Mesenchymal stem cell (in vitro differentiated cells and primary cell): Measurements from ENCODE around the gene ARMC3.
A peak's percentile ranks its signal among the peaks of the same experiment; 100 is the strongest.

Experiments used
- DNase-seq: peaks from one replicate; pipeline ENCODE4 v3.0.0-alpha.2; 2013
- H2AFZ ChIP-seq: one replicate; pipeline ENCODE4 v1.6.1; 2013; ENCODE audit warnings: low read depth, mild to moderate bottlenecking, control low read depth, inconsistent platforms, low read length, moderate library complexity
- H2AK5ac ChIP-seq: 2 replicates; pipeline ENCODE4 v1.6.1; 2013; ENCODE audit warnings: low read length, moderate library complexity, mild to moderate bottlenecking, inconsistent platforms; ENCODE audit not compliant: severe bottlenecking
- H2BK120ac ChIP-seq: one replicate; pipeline ENCODE4 v1.6.1; 2013; ENCODE audit warnings: low read depth, mild to moderate bottlenecking, inconsistent platforms, low read length, moderate library complexity
- H2BK12ac ChIP-seq, 2 experiments: one replicate each; pipeline ENCODE4 v1.6.1; 2013; ENCODE audit warnings: inconsistent platforms in 2 of 2, low read length in 2 of 2, mild to moderate bottlenecking in 2 of 2, moderate library complexity in 2 of 2, control low read depth in 1 of 2
- H2BK15ac ChIP-seq: one replicate; pipeline ENCODE4 v1.6.1; 2013; ENCODE audit warnings: mild to moderate bottlenecking, low read depth, inconsistent platforms; ENCODE audit not compliant: poor library complexity, severe bottlenecking
- H2BK5ac ChIP-seq: 2 replicates; pipeline ENCODE4 v1.6.1; 2013; ENCODE audit warnings: low read depth, mild to moderate bottlenecking, low read length, control low read depth, inconsistent platforms; ENCODE audit not compliant: poor library complexity, severe bottlenecking
- H3K14ac ChIP-seq, 2 experiments: one replicate each; pipeline ENCODE4 v1.6.1; 2013; ENCODE audit warnings: inconsistent platforms in 2 of 2, low read length in 2 of 2, control low read depth in 1 of 2, mild to moderate bottlenecking in 1 of 2, moderate library complexity in 1 of 2
- H3K18ac ChIP-seq, 2 experiments: one replicate each; pipeline ENCODE4 v1.6.1; 2013; ENCODE audit warnings: inconsistent platforms in 2 of 2, low read length in 2 of 2, control low read depth in 1 of 2, low read depth in 1 of 2, mild to moderate bottlenecking in 1 of 2
- H3K23ac ChIP-seq, 2 experiments: one replicate each; pipeline ENCODE4 v1.6.1; 2013; ENCODE audit warnings: inconsistent platforms in 2 of 2, low read length in 2 of 2, mild to moderate bottlenecking in 2 of 2, moderate library complexity in 2 of 2, control low read depth in 1 of 2
- H3K27ac ChIP-seq: 2 replicates; pipeline ENCODE4 v1.5.1; 2013; ENCODE audit warnings: mild to moderate bottlenecking, moderate library complexity, low read length, control low read depth, inconsistent platforms; ENCODE audit not compliant: poor library complexity, severe bottlenecking
- H3K27me3 ChIP-seq, 2 experiments: 2 replicates each; pipeline versions ENCODE4 v1.6.1 to v1.7.0; 2013; ENCODE audit warnings: low read length in 2 of 2, mild to moderate bottlenecking in 2 of 2, moderate library complexity in 2 of 2, control low read depth in 1 of 2, inconsistent platforms in 1 of 2; ENCODE audit not compliant: control insufficient read depth in 1 of 2, insufficient read depth in 1 of 2
- H3K36me3 ChIP-seq, 2 experiments: 2 replicates each; pipeline versions ENCODE4 v1.6.1 to v1.7.0; 2013; ENCODE audit warnings: low read length in 2 of 2, control low read depth in 1 of 2, inconsistent platforms in 1 of 2, low read depth in 1 of 2, mild to moderate bottlenecking in 1 of 2; ENCODE audit not compliant: insufficient read depth in 2 of 2, control insufficient read depth in 1 of 2
- H3K4ac ChIP-seq, 2 experiments: one replicate each; pipeline ENCODE4 v1.6.1; 2013; ENCODE audit warnings: inconsistent platforms in 2 of 2, low read length in 2 of 2, mild to moderate bottlenecking in 2 of 2, moderate library complexity in 2 of 2, control low read depth in 1 of 2, low read depth in 1 of 2
- H3K4me1 ChIP-seq: 2 replicates; pipeline ENCODE4 v1.6.1; 2013; ENCODE audit warnings: low read depth, low read length, control low read depth; ENCODE audit not compliant: control insufficient read depth, insufficient read depth
- H3K4me2 ChIP-seq: 2 replicates; pipeline ENCODE4 v1.6.1; 2013; ENCODE audit warnings: low read length, mild to moderate bottlenecking, inconsistent platforms; ENCODE audit not compliant: poor library complexity, severe bottlenecking
- H3K4me3 ChIP-seq, 2 experiments: 2 replicates each; pipeline versions ENCODE4 v1.5.1 to v1.7.0; 2013; ENCODE audit warnings: low read length in 2 of 2, mild to moderate bottlenecking in 2 of 2, control low read depth in 1 of 2, low read depth in 1 of 2; ENCODE audit not compliant: insufficient read depth in 1 of 2
- H3K79me1 ChIP-seq: replicated peaks from 2 replicates; pipeline ENCODE4 v1.6.1; 2013; ENCODE audit warnings: mild to moderate bottlenecking, control low read depth, low read length, inconsistent platforms; ENCODE audit not compliant: poor library complexity, severe bottlenecking
- H3K9ac ChIP-seq: 2 replicates; pipeline ENCODE4 v1.7.0; 2013; ENCODE audit warnings: mild to moderate bottlenecking, low read length, moderate library complexity
- H3K9me3 ChIP-seq: 2 replicates; pipeline ENCODE4 v1.7.0; 2013; ENCODE audit warnings: mild to moderate bottlenecking, low read length; ENCODE audit not compliant: control insufficient read depth
- H4K8ac ChIP-seq: one replicate; pipeline ENCODE4 v1.6.1; 2013; ENCODE audit warnings: inconsistent platforms, mild to moderate bottlenecking, low read length, moderate library complexity
- H4K91ac ChIP-seq: one replicate; pipeline ENCODE4 v1.6.1; 2013; ENCODE audit warnings: mild to moderate bottlenecking, low read length, inconsistent platforms
- WGBS: methylation state at CpG from one replicate; pipeline ENCODE4 v1.1.7; 2013; ENCODE audit warnings: mixed read lengths; 5-methylcytosine and 5-hydroxymethylcytosine counted together
- small RNA-seq: library from polyadenylated mRNA; stranded (forward); fragments of <200 nt; extraction: miRNeasy Mini kit (QIAGEN cat#:217004); gene quantifications from one replicate; pipeline ENCODE3, GENCODE V24; 2013; ENCODE audit warnings: low read depth

The ARMC3 gene

DNA sequence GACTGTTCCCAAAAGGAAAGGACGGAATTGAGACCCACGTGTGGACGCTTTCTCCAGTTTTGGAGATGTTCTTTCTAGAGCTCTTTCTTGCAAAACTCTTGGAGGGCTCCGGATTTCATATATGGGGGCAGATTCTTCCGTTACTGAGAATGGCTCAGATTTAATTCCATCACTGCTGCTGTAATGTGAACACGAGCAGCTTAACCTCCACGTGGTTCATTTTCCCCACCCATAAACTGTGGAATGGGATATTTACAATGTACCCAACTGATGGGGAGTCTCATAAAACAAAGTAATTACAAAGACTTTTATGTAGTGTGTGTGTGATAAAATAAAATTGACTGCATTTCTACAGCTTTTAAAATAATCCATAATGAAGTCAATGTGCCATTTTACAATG, 152.4 kb downstream of the ARMC3 start:
- H3K9me3 ChIP-seq = no peaks in the 10 kb centered on the region
- no peak overlapping the region for H4K8ac ChIP-seq
- H3K4ac ChIP-seq = no peak overlapping the region
- H3K79me1 ChIP-seq = no peaks in the 10 kb centered on the region
- no peaks in the 10 kb centered on the region for H3K4me1 ChIP-seq
- WGBS = 92% methylated on average over 7 of the region's 7 CpGs
- no peak overlapping the region for H3K18ac ChIP-seq
- no peaks in the 10 kb centered on the region for H3K36me3 ChIP-seq
- H2BK120ac ChIP-seq = no peak overlapping the region
- H3K23ac ChIP-seq = no peak overlapping the region
- H2AFZ ChIP-seq = no peak overlapping the region
- no peak overlapping the region for H2BK5ac ChIP-seq
- no peak overlapping the region for H3K9ac ChIP-seq
- H3K27me3 ChIP-seq = peaks cover 20 to 39% of the 10 kb centered on the region in 2 experiments
- no peak overlapping the region for H4K91ac ChIP-seq
- H3K4me2 ChIP-seq = no peak overlapping the region
- no peak overlapping the region for H3K27ac ChIP-seq
- H2AK5ac ChIP-seq = no peak overlapping the region
- no peak overlapping the region for H3K14ac ChIP-seq
- no peak overlapping the region for H2BK12ac ChIP-seq
- DNase-seq = no peak
- H3K4me3 ChIP-seq = no peak overlapping the region
- H2BK15ac ChIP-seq = no peak overlapping the region

GRCh38 chr10:23081221-23081750, 153.4 kb downstream of the ARMC3 start:
- DNase-seq = no peak
- H3K4me3 ChIP-seq = no peak overlapping the region
- no peak overlapping the region for H3K23ac ChIP-seq
- H2BK5ac ChIP-seq = no peak overlapping the region
- H3K9me3 ChIP-seq = no peaks in the 10 kb centered on the region
- H3K4me1 ChIP-seq = no peaks in the 10 kb centered on the region
- H3K4me2 ChIP-seq = no peak overlapping the region
- H3K36me3 ChIP-seq = no peaks in the 10 kb centered on the region
- H3K4ac ChIP-seq = no peak overlapping the region
- no peaks in the 10 kb centered on the region for H3K79me1 ChIP-seq
- no peak overlapping the region for H2AFZ ChIP-seq
- WGBS = 81% methylated on average over 6 of the region's 7 CpGs
- no peak overlapping the region for H4K91ac ChIP-seq
- no peak overlapping the region for H4K8ac ChIP-seq
- no peak overlapping the region for H3K14ac ChIP-seq
- no peak overlapping the region for H3K18ac ChIP-seq
- H3K27me3 ChIP-seq = peaks cover 20 to 39% of the 10 kb centered on the region in 2 experiments
- no peak overlapping the region for H3K9ac ChIP-seq
- H2AK5ac ChIP-seq = no peak overlapping the region
- H2BK120ac ChIP-seq = no peak overlapping the region
- no peak overlapping the region for H3K27ac ChIP-seq
- H2BK15ac ChIP-seq = no peak overlapping the region
- H2BK12ac ChIP-seq = no peak overlapping the region

- Histone ChIP-seq H2AFZ (no peak overlapping the region), H3K4me2 (no peak overlapping the region), H2BK120ac (no peak overlapping the region), H3K4me1 (no peaks in the 10 kb centered on the region), H2BK12ac (no peak overlapping the region), H2AK5ac (no peak overlapping the region), H3K36me3 (no peaks in the 10 kb centered on the region), H3K79me1 (no peaks in the 10 kb centered on the region), H3K14ac (no peak overlapping the region), H2BK15ac (no peak overlapping the region), H4K8ac (no peak overlapping the region), H3K9me3 (no peaks in the 10 kb centered on the region), H3K27me3 (peaks cover 20 to 38% of the 10 kb centered on the region in 2 experiments), H3K23ac (no peak overlapping the region), H2BK5ac (no peak overlapping the region), H4K91ac (no peak overlapping the region), H3K4me3 (no peak overlapping the region), H3K9ac (no peak overlapping the region), H3K18ac (no peak overlapping the region), H3K4ac (no peak overlapping the region), H3K27ac (no peak overlapping the region)
- no peak for DNase-seq
- WGBS = 93% methylated on average over 3 of the region's 4 CpGs
Measured at GRCh38 chr10:23081891-23082290, 154.0 kb downstream of the ARMC3 start.

Small RNAs within 50 kb of the gene (small RNA-seq; reads per million reads assigned to genes)
- gene RNA5SP304 = 4.6 reads per million, percentile 50 among the genes with 10 or more reads in this experiment
